Pancreas (tissue), 10 donors: ENCODE results near the gene SDCBP2. TPM values are rescaled to one million over a fixed set of nuclear protein-coding genes. Genes with fewer than 3 reads are reported as not detected.

Experiments
- ATAC-seq, 4 donors: fragments of 200-7000 bp; cut with Tn5 transposase; one replicate each; pipeline versions ENCODE4 v1.8.0 to v1.9.1; 2020; ENCODE audit warnings: mild to moderate bottlenecking in 4 of 4, moderate library complexity in 4 of 4
- DNase-seq, 6 donors: peaks; one replicate each; pipeline ENCODE4 v3.0.0-alpha.2; 2020
- FAIRE-seq: peaks from 2 replicates; lab custom pipeline; 2012; peaks lifted over from hg19 to GRCh38; lab: Jason Lieb, UNC
- H3K27ac ChIP-seq, 4 donors: fragments of 200-600 bp; sonication (generic); 1 replicate in 3 of 4; 2 replicates in 1 of 4; pipeline versions ENCODE4 v1.5.0 to v1.8.0; 2020
- H3K27me3 ChIP-seq, 4 donors: fragments of 200-600 bp; one replicate each; pipeline ENCODE4 v1.8.0; 2021
- H3K36me3 ChIP-seq, 3 donors: fragments of 200-600 bp; sonication (generic) in 1 of 3; one replicate each; pipeline versions ENCODE4 v1.5.0 to v1.8.0; 2020 to 2021
- H3K4me1 ChIP-seq, 3 donors: fragments of 200-600 bp; one replicate each; pipeline ENCODE4 v1.8.0; 2021
- H3K4me3 ChIP-seq, 4 donors: fragments of 200-600 bp; sonication (generic) in 2 of 4; one replicate each; pipeline versions ENCODE4 v1.5.0 to v1.8.0; 2020 to 2021
- H3K9me3 ChIP-seq, 4 donors: fragments of 200-600 bp; one replicate each; pipeline ENCODE4 v1.8.0; 2021
- CTCF ChIP-seq, 4 donors: fragments of 200-600 bp; sonication (generic) in 3 of 4; IDR thresholded peaks; one replicate each; pipeline versions ENCODE4 v1.5.0 to v1.8.0; 2021; ENCODE audit warnings: antibody characterized with exemption in 4 of 4
- WGBS, 2 donors: extraction: QIAGEN DNeasy Blood & Tissue Kit; methylation state at CpG; one replicate each; pipeline ENCODE4 v1.1.7; 2013; 5-methylcytosine and 5-hydroxymethylcytosine counted together
- intact Hi-C, 3 donors: fragments of 100-400 bp; cut with DNase I; formaldehyde crosslinking; loops; one replicate each; pipeline versions ENCODE4 v1.11.1 to v1.14.2; 2022
- polyA plus RNA-seq, 2 donors: library from polyadenylated mRNA; stranded (reverse); fragments of 200-250 nt; gene quantifications; one replicate each; pipeline ENCODE4 v1.2.3, GENCODE V29; 2013
- total RNA-seq, 6 donors: library from RNA; stranded (reverse); fragmentation: NEBNext Ultra II Directional in 4 of 6; extraction: Animal tissue kit (Norgen Biotek cat#: 25700) in 4 of 6; gene quantifications; one replicate each; pipeline versions ENCODE4 v1.2.1 to v1.2.4, GENCODE V29; 2021 to 2023
- donor health status: healthy with polysubstance abuse.
- donor health status: DM: no; HTN: no; CAD: no; lungs with moderate emphysema.
- donor health status: DM: no; HTN: no; CAD: no.
- donor health status: control.
- donor health status: control.
- donor health status: Bipolar disorder and iron deficiency.
- donor health status: DM: yes; HTN: yes; CAD: no.
- donor health status: DM: no; HTN: no; CAD: no.
- donor health status: DM: no; HTN: no; CAD: no.
- donor health status: DM: yes; HTN: yes; CAD: no.

Gene SDCBP2
- total and polyA plus RNA-seq, 8 donors, result 4.7 to 23.8 (median 12.0) TPM

GRCh38 chr20:1363522-1363921 lies 34.6 kb upstream of the SDCBP2 start:
- no peak for ATAC-seq

GRCh38 chr20:1362484-1362883 lies 33.5 kb upstream of the SDCBP2 start:
- 51% methylated on average over 2 of the region's 2 CpGs for WGBS, 2 donors
- no peak for DNase-seq
- Histone ChIP-seq H3K27ac (no peak overlapping the region), H3K9me3 (no peaks in the 10 kb centered on the region), H3K27me3 (no peaks in the 10 kb centered on the region), H3K4me3 (no peak overlapping the region), H3K4me1 (no peaks in the 10 kb centered on the region), H3K36me3 (peaks cover 0 to 3% (median 0%) of the 10 kb centered on the region in 3 donors)
- TF ChIP-seq CTCF (IDR thresholded peaks at IDR 0.05), result no peak
- FAIRE-seq, result no peak
- no peak for ATAC-seq
- intact Hi-C loops, result no loop called here

More at GRCh38 chr20:1363522-1363921, 34.6 kb upstream of the SDCBP2 start:
- Histone ChIP-seq H3K9me3 (no peaks in the 10 kb centered on the region), H3K4me3 (no peak overlapping the region), H3K4me1 (no peaks in the 10 kb centered on the region), H3K27ac (no peak overlapping the region), H3K36me3 (peaks cover 0 to 3% (median 0%) of the 10 kb centered on the region in 3 donors), H3K27me3 (no peaks in the 10 kb centered on the region)
- FAIRE-seq (no peak), DNase-seq (no peak)
- 80 to 83% methylated on average over 5 of the region's 5 CpGs for WGBS, 2 donors
- no peak for TF ChIP-seq CTCF (IDR thresholded peaks at IDR 0.05)
- intact Hi-C loops, result no loop called here

GRCh38 chr20:1360094-1360846 lies 31.3 kb upstream of the SDCBP2 start:
- DNase-seq (no peak), ATAC-seq (no peak), FAIRE-seq (no peak)
- Histone ChIP-seq H3K4me3 (no peak overlapping the region), H3K27ac (no peak overlapping the region), H3K4me1 (no peaks in the 10 kb centered on the region), H3K36me3 (peaks cover 0 to 3% (median 0%) of the 10 kb centered on the region in 3 donors), H3K9me3 (no peaks in the 10 kb centered on the region), H3K27me3 (no peaks in the 10 kb centered on the region)
- TF ChIP-seq CTCF (IDR thresholded peaks at IDR 0.05), result no peak
- 76 to 94% methylated on average over 7 of the region's 7 CpGs for WGBS, 2 donors
- intact Hi-C loops, result no loop called here

GRCh38 chr20:1357921-1358671 lies 29.2 kb upstream of the SDCBP2 start:
- Histone ChIP-seq H3K27me3 (no peaks in the 10 kb centered on the region), H3K36me3 (peaks cover 0 to 3% (median 0%) of the 10 kb centered on the region in 3 donors), H3K4me1 (no peaks in the 10 kb centered on the region), H3K4me3 (no peak overlapping the region), H3K27ac (no peak overlapping the region), H3K9me3 (no peaks in the 10 kb centered on the region)
- DNase-seq (no peak), ATAC-seq (no peak), FAIRE-seq (no peak)
- intact Hi-C loops, result no loop called here
- 94 to 95% methylated on average over 9 of the region's 9 CpGs for WGBS, 2 donors
- no peak for TF ChIP-seq CTCF (IDR thresholded peaks at IDR 0.05)
